A549 treated with CORT108297 at 1 μM for 4 hours (cell line): ENCODE data around the gene TBC1D9. TPM values are rescaled to one million over a fixed set of nuclear protein-coding genes. Genes with fewer than 3 reads are reported as not detected.

ENCODE experiments used
- total RNA-seq: library from RNA; stranded (reverse); fragments of 200-300 nt; extraction: Qiagen RNA extraction; gene quantifications from 5 replicates; pipeline ENCODE4 v1.2.3, GENCODE V29; 2022

The TBC1D9 gene
- total RNA-seq = 6.5 to 8.3 TPM (median 7.5 TPM) in 5 replicates

GRCh38 chr4:140756319-140757231 lies at the start of gene TBC1D9:
Gene TBC1D9, minus strand, starts transcription at chr4:140756385. Its CDS starts 340 bp downstream, at chr4:140756045.

Other genes with a start within 250 kb of the TBC1D9 start
- gene ELMOD2, start 232.2 kb downstream of the TBC1D9 start, total RNA-seq = 8.1 to 11.2 TPM (median 9.7 TPM) in 5 replicates
- 0.07 TPM in 1 of 5 replicates, not detected in the others for gene UCP1, start 187.4 kb downstream of the TBC1D9 start, total RNA-seq